ENCODE data around the gene IPO5. TPM values are rescaled to one million over a fixed set of nuclear protein-coding genes. Genes with fewer than 3 reads are reported as not detected.
A peak's percentile ranks its signal among the peaks of the same experiment; 100 is the strongest.

The IPO5 gene
- total RNA-seq, 1 experiment from 2014 or later, result 155 TPM

GRCh38 chr13:97979556-97979955, 26.1 kb downstream of the IPO5 start:
- intact Hi-C loops (cut with micrococcal nuclease), result loop anchor here (1.0 to 5.0 kb wide), 3 partner anchors 35 to 124 kb away; no protein-coding TSS in a partner anchor
- Histone ChIP-seq H3K9me2 (replicated peaks; ENCODE audit: low read length) (no peaks in the 10 kb centered on the region), H2AFZ (ENCODE audit: low read length) (no peak overlapping the region), H3F3A (ENCODE audit: low read length, unreplicated experiment) (no peaks in the 10 kb centered on the region), H3K79me2 (ENCODE audit: low read length) (peaks cover 75% of the 10 kb centered on the region), H3K4me3 (ENCODE audit: low read length) (peak overlapping the region; percentile 95), H3K36me3 (ENCODE audit: low read depth, low read length) (peaks cover 33% of the 10 kb centered on the region), H3K27ac (ENCODE audit: low read length) (no peak overlapping the region), H3K4me1 (ENCODE audit: insufficient read depth, low read length) (peaks cover 28% of the 10 kb centered on the region), H3K27me3 (ENCODE audit: low read length) (no peaks in the 10 kb centered on the region), H3K9ac (ENCODE audit: low read length) (no peak overlapping the region), H3K9me3 (ENCODE audit: low read length) (no peaks in the 10 kb centered on the region), H4K20me1 (ENCODE audit: low read length) (peaks cover 38% of the 10 kb centered on the region), H3K4me2 (ENCODE audit: low read length) (peak overlapping the region; percentile 91)
- DNase-seq, result no peak
- no TSS peak for BruUV-seq (replicated peaks)
- no peak for ATAC-seq
- CTCF ChIA-PET, result no interaction called here
- TF ChIP-seq EZH2phosphoT487 (IDR thresholded peaks at IDR 0.05; ENCODE audit: borderline replicate concordance, low read length) (no peak), EZH2 (IDR thresholded peaks at IDR 0.05; ENCODE audit: low read length, unreplicated experiment) (no peak), CTCF (conservative IDR thresholded peaks at IDR 0.05; ENCODE audit: low read depth, low read length) (no peak)
- POLR2A ChIA-PET (ENCODE audit: unreplicated experiment), result no interaction called here

- Histone ChIP-seq H3K4me2 (ENCODE audit: low read length) (no peak overlapping the region), H3K36me3 (ENCODE audit: low read depth, low read length) (peaks cover 59% of the 10 kb centered on the region), H3K27ac (ENCODE audit: low read length) (no peak overlapping the region), H3K4me3 (ENCODE audit: low read length) (no peak overlapping the region), H3K4me1 (ENCODE audit: insufficient read depth, low read length) (peaks cover 23% of the 10 kb centered on the region), H3K79me2 (ENCODE audit: low read length) (peaks cover 89% of the 10 kb centered on the region), H3K9ac (ENCODE audit: low read length) (no peak overlapping the region), H4K20me1 (ENCODE audit: low read length) (peaks cover 38% of the 10 kb centered on the region), H3K9me2 (replicated peaks; ENCODE audit: low read length) (no peaks in the 10 kb centered on the region), H2AFZ (ENCODE audit: low read length) (no peak overlapping the region), H3F3A (ENCODE audit: low read length, unreplicated experiment) (no peaks in the 10 kb centered on the region), H3K27me3 (ENCODE audit: low read length) (no peaks in the 10 kb centered on the region), H3K9me3 (ENCODE audit: low read length) (no peaks in the 10 kb centered on the region)
- TF ChIP-seq CTCF (conservative IDR thresholded peaks at IDR 0.05; ENCODE audit: low read depth, low read length), result no peak
- no TSS peak for BruUV-seq (replicated peaks)
- POLR2A ChIA-PET (ENCODE audit: unreplicated experiment), result no interaction called here
- intact Hi-C loops (cut with micrococcal nuclease), result no loop called here
- CTCF ChIA-PET, result no interaction called here
- ATAC-seq (no peak), DNase-seq (no peak)
These were observed 28.8 kb downstream of the IPO5 start for GRCh38 chr13:97982286-97982685.

DNA sequence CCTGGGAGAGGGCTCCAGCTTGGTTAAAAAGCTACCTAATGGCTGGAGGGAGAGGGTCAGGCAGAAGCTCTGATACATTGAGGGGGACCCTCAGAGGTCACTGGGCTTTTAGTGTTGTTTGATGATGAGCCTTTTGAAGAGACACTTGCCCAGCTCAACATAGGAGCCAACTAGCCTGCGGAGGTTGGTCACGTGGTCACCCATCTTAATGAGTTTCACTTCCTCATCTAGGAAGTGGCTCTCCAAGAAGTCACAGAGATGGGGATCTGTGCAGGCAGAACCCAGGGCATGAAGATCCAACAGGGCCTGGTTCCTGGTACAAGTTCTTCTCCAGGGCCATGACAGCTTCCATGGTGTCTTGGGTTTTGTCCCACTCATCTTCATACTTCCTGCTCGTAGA, 33.4 kb downstream of the IPO5 start:
- CTCF ChIA-PET, result no interaction called here

More for the DNA sequence above, 33.4 kb downstream of the IPO5 start:
- H3K9me3 ChIP-seq (ENCODE audit: low read length), result no peaks in the 10 kb centered on the region
- H3F3A ChIP-seq (ENCODE audit: low read length, unreplicated experiment), result no peaks in the 10 kb centered on the region
- no peak overlapping the region for H2AFZ ChIP-seq (ENCODE audit: low read length)
- peaks cover 43% of the 10 kb centered on the region for H3K79me2 ChIP-seq (ENCODE audit: low read length)
- H3K4me3 ChIP-seq (ENCODE audit: low read length), result no peak overlapping the region
- POLR2A ChIA-PET (ENCODE audit: unreplicated experiment), result no interaction called here
- intact Hi-C loops (cut with micrococcal nuclease), result no loop called here
- H3K36me3 ChIP-seq (ENCODE audit: low read depth, low read length), result peaks cover 75% of the 10 kb centered on the region
- TF ChIP-seq EZH2 (IDR thresholded peaks at IDR 0.05; ENCODE audit: low read length, unreplicated experiment) (no peak), EZH2phosphoT487 (IDR thresholded peaks at IDR 0.05; ENCODE audit: borderline replicate concordance, low read length) (no peak), CTCF (conservative IDR thresholded peaks at IDR 0.05; ENCODE audit: low read depth, low read length) (no peak)
- H3K4me1 ChIP-seq (ENCODE audit: insufficient read depth, low read length), result no peaks in the 10 kb centered on the region; the same call in 1 of the 2 replicates
- H3K9ac ChIP-seq (ENCODE audit: low read length), result no peak overlapping the region
- H3K27me3 ChIP-seq (ENCODE audit: low read length), result no peaks in the 10 kb centered on the region
- H4K20me1 ChIP-seq (ENCODE audit: low read length), result 0 out of 2 replicates have a peak, but pooled peaks cover 5% of the 10 kb centered on the region
- DNase-seq, result no peak
- no peak for ATAC-seq
- H3K9me2 ChIP-seq (replicated peaks; ENCODE audit: low read length), result no peaks in the 10 kb centered on the region
- H3K4me2 ChIP-seq (ENCODE audit: low read length), result no peak overlapping the region
- no TSS peak for BruUV-seq (replicated peaks)
- no peak overlapping the region for H3K27ac ChIP-seq (ENCODE audit: low read length)
